Peyer's patch (tissue), 4 donors: Measurements from ENCODE around the gene PCED1B. TPM values are rescaled to one million over a fixed set of nuclear protein-coding genes. Genes with fewer than 3 reads are reported as not detected.

Source experiments
- DNase-seq, 3 donors: peaks; one replicate each; pipeline ENCODE4 v3.0.0-alpha.2; 2017 to 2019
- H3K27ac ChIP-seq, 4 donors: fragments of 200-600 bp; sonication (generic); one replicate each; pipeline ENCODE4 v1.5.1; 2016 to 2019
- H3K27me3 ChIP-seq, 2 donors: fragments of 200-600 bp; sonication (generic); one replicate each; pipeline ENCODE4 v1.5.1; 2019
- H3K36me3 ChIP-seq, 3 donors: fragments of 200-600 bp; sonication (generic); one replicate each; pipeline ENCODE4 v1.5.1; 2016 to 2019
- H3K4me1 ChIP-seq, 4 donors: fragments of 200-600 bp; sonication (generic); one replicate each; pipeline ENCODE4 v1.5.1; 2016 to 2019
- H3K4me3 ChIP-seq, 4 donors: fragments of 200-600 bp; sonication (generic); 1 replicate in 3 of 4; 2 replicates in 1 of 4; pipeline ENCODE4 v1.5.1; 2016 to 2019; ENCODE audit warnings: mild to moderate bottlenecking in 1 of 4
- H3K9me3 ChIP-seq, 4 donors: fragments of 200-600 bp; sonication (generic); one replicate each; pipeline ENCODE4 v1.5.1; 2016 to 2019; ENCODE audit warnings: mild to moderate bottlenecking in 1 of 4
- CTCF ChIP-seq, 6 experiments: fragments of 450-650 bp in 4 of 6; fragments of 200-600 bp in 2 of 6; sonication (generic) in 1 of 6; IDR thresholded peaks; one replicate each; pipeline ENCODE4 v1.5.1; 2017 to 2019; ENCODE audit warnings: antibody characterized with exemption in 6 of 6, mild to moderate bottlenecking in 3 of 6, moderate library complexity in 1 of 6
- POLR2A ChIP-seq, 2 donors: fragments of 450-650 bp; IDR thresholded peaks; one replicate each; pipeline ENCODE4 v1.5.1; 2017; ENCODE audit warnings: antibody characterized with exemption in 2 of 2, mild to moderate bottlenecking in 2 of 2, moderate library complexity in 2 of 2
- total RNA-seq, 4 donors: library from RNA; depleted of rRNA; stranded (reverse); fragments of >200 nt; gene quantifications; one replicate each; pipeline ENCODE4 v1.1.0, GENCODE V29; 2016

The PCED1B gene
- total RNA-seq, 4 donors from 2014 or later = 1.9 to 11.6 (median 2.3) TPM; not detected in 1

DNA sequence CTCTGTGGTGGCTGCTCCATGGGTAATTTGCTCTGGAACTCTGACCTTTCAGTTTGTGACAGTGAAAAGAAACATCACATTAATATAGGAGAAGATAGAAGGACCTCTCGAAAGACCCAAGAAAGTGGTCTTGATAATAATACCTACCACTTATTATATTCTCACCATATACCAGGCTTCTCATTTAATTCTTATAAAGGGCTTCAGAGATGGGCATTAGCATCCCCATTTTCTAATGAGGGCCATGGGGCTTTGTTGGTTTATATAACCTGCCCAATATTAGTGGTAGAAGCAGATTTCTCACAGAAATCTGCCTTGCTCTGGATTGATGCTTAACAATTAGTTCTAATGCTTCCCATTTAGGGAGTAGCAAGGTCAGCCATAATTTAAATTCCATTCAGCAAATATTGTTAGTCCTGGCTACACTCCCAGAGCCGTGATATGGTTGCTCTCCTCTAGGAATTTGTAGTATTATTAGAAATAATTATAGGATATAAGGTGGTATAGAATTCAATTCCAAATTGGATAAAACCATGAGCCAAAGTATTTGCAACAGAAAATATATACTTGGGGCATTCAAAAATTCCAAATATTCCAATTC lies 7.8 kb downstream of the PCED1B start:
- H3K4me1 ChIP-seq = peaks cover 0 to 9% (median 2%) of the 10 kb centered on the region in 4 donors
- DNase-seq = no peak
- no peak for TF ChIP-seq CTCF (IDR thresholded peaks at IDR 0.05)
- TF ChIP-seq POLR2A (IDR thresholded peaks at IDR 0.05) = no peak
- peak overlapping the region in 1 of 4 donors; percentile 57 for H3K27ac ChIP-seq
- H3K4me3 ChIP-seq = no peak overlapping the region
- no peaks in the 10 kb centered on the region for H3K9me3 ChIP-seq
- H3K27me3 ChIP-seq = no peaks in the 10 kb centered on the region
- no peaks in the 10 kb centered on the region for H3K36me3 ChIP-seq

- TF ChIP-seq POLR2A (IDR thresholded peaks at IDR 0.05) (no peak), CTCF (IDR thresholded peaks at IDR 0.05) (no peak)
Observed at GRCh38 chr12:47088021-47088944, 8.9 kb downstream of the PCED1B start.

GRCh38 chr12:47091009-47091408 lies 11.6 kb downstream of the PCED1B start:
- H3K4me3 ChIP-seq = no peak overlapping the region
- no peaks in the 10 kb centered on the region for H3K36me3 ChIP-seq
- no peak for DNase-seq
- no peak for TF ChIP-seq CTCF (IDR thresholded peaks at IDR 0.05)
- TF ChIP-seq POLR2A (IDR thresholded peaks at IDR 0.05) = no peak
- H3K27me3 ChIP-seq = no peaks in the 10 kb centered on the region
- no peak overlapping the region for H3K27ac ChIP-seq
- H3K4me1 ChIP-seq = no peaks in the 10 kb centered on the region
- no peaks in the 10 kb centered on the region for H3K9me3 ChIP-seq

More at GRCh38 chr12:47088021-47088944, 8.9 kb downstream of the PCED1B start:
- Histone ChIP-seq H3K27me3 (no peaks in the 10 kb centered on the region), H3K4me3 (no peak overlapping the region), H3K36me3 (no peaks in the 10 kb centered on the region), H3K4me1 (peaks cover 0 to 9% (median 2%) of the 10 kb centered on the region in 4 donors), H3K9me3 (no peaks in the 10 kb centered on the region), H3K27ac (peak overlapping the region in 2 of 4 donors; percentile 3 to 57)
- no peak for DNase-seq

GRCh38 chr12:47094804-47095203 lies 15.4 kb downstream of the PCED1B start:
- TF ChIP-seq CTCF (IDR thresholded peaks at IDR 0.05) (no peak), POLR2A (IDR thresholded peaks at IDR 0.05) (no peak)
- no peaks in the 10 kb centered on the region for H3K27me3 ChIP-seq
- no peak overlapping the region for H3K27ac ChIP-seq
- H3K9me3 ChIP-seq = no peaks in the 10 kb centered on the region
- H3K4me3 ChIP-seq = no peak overlapping the region
- H3K4me1 ChIP-seq = no peaks in the 10 kb centered on the region
- H3K36me3 ChIP-seq = no peaks in the 10 kb centered on the region
- DNase-seq = no peak

DNA sequence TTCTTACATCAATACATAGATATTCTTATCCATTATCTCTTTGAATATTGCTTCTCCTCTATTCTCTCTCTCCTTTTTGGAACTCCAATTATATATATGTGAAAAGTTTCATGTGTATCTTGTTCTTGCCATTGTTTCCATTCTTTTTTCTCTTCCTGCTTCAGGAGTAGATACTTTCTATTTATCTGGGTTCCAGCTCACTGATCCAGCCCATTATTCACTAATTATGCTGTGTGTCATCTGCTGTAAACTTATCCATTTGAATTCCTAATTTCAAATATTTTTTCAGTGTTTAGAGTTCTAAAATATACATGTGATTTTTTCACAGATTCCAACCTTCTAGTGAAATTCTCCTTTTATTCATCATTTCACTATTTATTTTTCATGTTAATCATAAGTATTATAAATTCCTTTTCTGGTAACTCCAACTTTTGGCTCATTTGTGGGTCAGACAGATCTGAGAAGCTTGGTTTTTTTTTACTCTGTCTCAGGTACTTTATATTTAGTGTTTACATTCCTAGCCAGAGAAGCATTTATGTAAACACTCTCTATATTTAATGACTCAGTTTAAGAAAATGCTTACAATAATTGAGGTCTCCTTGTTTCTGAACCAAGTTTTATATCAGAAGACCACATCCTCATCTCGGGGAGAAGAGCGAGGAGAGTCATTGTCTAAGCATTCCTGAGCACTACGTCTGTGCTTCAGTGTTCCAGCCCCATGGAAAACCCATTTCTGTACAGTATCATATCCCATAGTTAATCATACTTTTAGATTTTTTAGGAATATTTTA lies 16.2 kb downstream of the PCED1B start:
- TF ChIP-seq CTCF (IDR thresholded peaks at IDR 0.05) = no peak
- TF ChIP-seq POLR2A (IDR thresholded peaks at IDR 0.05) = no peak
- Histone ChIP-seq H3K4me3 (no peak overlapping the region), H3K27ac (no peak overlapping the region), H3K9me3 (no peaks in the 10 kb centered on the region), H3K4me1 (no peaks in the 10 kb centered on the region), H3K36me3 (no peaks in the 10 kb centered on the region), H3K27me3 (no peaks in the 10 kb centered on the region)
- no peak for DNase-seq
